NCI-H2029 (cell line): ENCODE measurements around the gene TBC1D5.
"Not testable (repeated sequence)": the region's sequence is repeated elsewhere in the genome, so short reads cannot be mapped to it uniquely, and the experiment has no call there.

Experiments
- DNase-seq: peaks from one replicate; lab custom pipeline; 2025; lab: John Stamatoyannopoulos, UW

Gene TBC1D5

GRCh38 chr3:17707813-17708543, 34.5 kb downstream of the TBC1D5 start:
- DNase-seq = no peak

- DNase-seq = not testable (repeated sequence)
Measured at GRCh38 chr3:17705991-17706390, 36.4 kb downstream of the TBC1D5 start.

- not testable (repeated sequence) for DNase-seq
Measured at GRCh38 chr3:17699815-17700214, 42.6 kb downstream of the TBC1D5 start.

- not testable (repeated sequence) for DNase-seq
Measured at GRCh38 chr3:17695665-17696064, 46.8 kb downstream of the TBC1D5 start.

- DNase-seq = not testable (repeated sequence)
Measured at GRCh38 chr3:17693670-17693999, 48.8 kb downstream of the TBC1D5 start.

GRCh38 chr3:17692846-17693669, 49.4 kb downstream of the TBC1D5 start:
- peak; percentile 84 for DNase-seq

GRCh38 chr3:17687566-17687965, 54.9 kb downstream of the TBC1D5 start:
- DNase-seq = no peak

- no peak for DNase-seq
Measured at GRCh38 chr3:17686613-17687012, 55.8 kb downstream of the TBC1D5 start.

- no peak for DNase-seq
Measured at GRCh38 chr3:17683542-17684207, 58.8 kb downstream of the TBC1D5 start.

- no peak for DNase-seq
Measured at GRCh38 chr3:17680530-17680929, 61.9 kb downstream of the TBC1D5 start.

GRCh38 chr3:17678116-17678741, 64.2 kb downstream of the TBC1D5 start:
- DNase-seq = no peak

- no peak for DNase-seq
Measured at GRCh38 chr3:17674082-17674686, 68.2 kb downstream of the TBC1D5 start.

- DNase-seq = no peak
Measured at GRCh38 chr3:17672506-17672905, 69.9 kb downstream of the TBC1D5 start.

GRCh38 chr3:17670749-17671148, 71.7 kb downstream of the TBC1D5 start:
- DNase-seq = no peak

- DNase-seq = no peak
Measured at GRCh38 chr3:17664923-17665322, 77.5 kb downstream of the TBC1D5 start.

- no peak for DNase-seq
Measured at GRCh38 chr3:17656264-17656663, 86.2 kb downstream of the TBC1D5 start.

- DNase-seq = no peak
Measured at GRCh38 chr3:17655743-17656142, 86.7 kb downstream of the TBC1D5 start.

GRCh38 chr3:17649748-17650147, 92.7 kb downstream of the TBC1D5 start:
- DNase-seq = not testable (repeated sequence)

GRCh38 chr3:17648630-17649355, 93.6 kb downstream of the TBC1D5 start:
- not testable (repeated sequence) for DNase-seq

GRCh38 chr3:17645074-17645698, 97.2 kb downstream of the TBC1D5 start:
- peak; percentile 65 for DNase-seq

- DNase-seq = no peak
Measured at GRCh38 chr3:17643691-17644090, 98.7 kb downstream of the TBC1D5 start.
